Suprapubic skin (tissue), 3 donors: ENCODE measurements around the gene MRPL54.

Source experiments
- POLR2AphosphoS5 ChIP-seq, 3 donors: sonication (generic); formaldehyde crosslinking; IDR thresholded peaks; one replicate each; pipeline ENCODE4 v1.6.1; 2017; ENCODE audit warnings: antibody characterized with exemption in 3 of 3
- TF ChIP-seq, protein P1 (sequence below), 2 donors: fragments of 200-600 bp in 1 of 2; fragments of 450-650 bp in 1 of 2; sonication (generic) in 1 of 2; IDR thresholded peaks; one replicate each; pipeline ENCODE4 v1.5.1; 2016 to 2019; ENCODE audit warnings: antibody characterized with exemption in 2 of 2, mild to moderate bottlenecking in 1 of 2, moderate library complexity in 1 of 2

DNA sequence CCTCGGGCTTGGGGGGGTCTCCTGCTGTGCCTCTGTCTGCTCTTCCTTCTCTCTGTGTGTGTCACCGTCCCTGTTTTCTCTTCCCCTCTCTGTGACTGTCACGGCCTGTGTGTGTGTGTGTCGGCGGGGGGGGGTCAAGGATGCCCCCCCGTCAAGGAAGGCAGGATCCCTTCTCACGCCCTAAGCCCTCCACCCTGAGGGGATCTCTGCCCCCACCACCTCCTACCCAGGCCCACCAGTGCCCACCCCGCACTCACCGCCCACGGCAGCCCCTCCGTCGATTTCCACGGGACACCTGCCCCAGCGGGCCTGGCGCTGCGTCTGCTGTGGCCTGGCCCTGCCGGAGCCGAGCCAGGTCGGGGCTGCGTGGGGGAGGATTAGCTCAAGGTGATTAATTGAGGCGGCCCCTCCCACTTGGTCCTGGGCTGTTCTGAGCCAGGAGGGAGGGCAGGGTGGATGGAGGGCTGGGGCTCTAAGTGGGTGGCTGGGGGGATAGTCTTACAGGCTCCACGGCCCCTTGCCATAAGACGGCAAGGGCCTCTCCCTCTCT lies 9.5 kb downstream of the MRPL54 start, which contains the start of gene RAX2:
- TF ChIP-seq, protein P1, sequence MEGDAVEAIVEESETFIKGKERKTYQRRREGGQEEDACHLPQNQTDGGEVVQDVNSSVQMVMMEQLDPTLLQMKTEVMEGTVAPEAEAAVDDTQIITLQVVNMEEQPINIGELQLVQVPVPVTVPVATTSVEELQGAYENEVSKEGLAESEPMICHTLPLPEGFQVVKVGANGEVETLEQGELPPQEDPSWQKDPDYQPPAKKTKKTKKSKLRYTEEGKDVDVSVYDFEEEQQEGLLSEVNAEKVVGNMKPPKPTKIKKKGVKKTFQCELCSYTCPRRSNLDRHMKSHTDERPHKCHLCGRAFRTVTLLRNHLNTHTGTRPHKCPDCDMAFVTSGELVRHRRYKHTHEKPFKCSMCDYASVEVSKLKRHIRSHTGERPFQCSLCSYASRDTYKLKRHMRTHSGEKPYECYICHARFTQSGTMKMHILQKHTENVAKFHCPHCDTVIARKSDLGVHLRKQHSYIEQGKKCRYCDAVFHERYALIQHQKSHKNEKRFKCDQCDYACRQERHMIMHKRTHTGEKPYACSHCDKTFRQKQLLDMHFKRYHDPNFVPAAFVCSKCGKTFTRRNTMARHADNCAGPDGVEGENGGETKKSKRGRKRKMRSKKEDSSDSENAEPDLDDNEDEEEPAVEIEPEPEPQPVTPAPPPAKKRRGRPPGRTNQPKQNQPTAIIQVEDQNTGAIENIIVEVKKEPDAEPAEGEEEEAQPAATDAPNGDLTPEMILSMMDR (IDR thresholded peaks at IDR 0.05) = no peak
- TF ChIP-seq POLR2AphosphoS5 (IDR thresholded peaks at IDR 0.05) = no peak
